Activated naive CD4-positive, alpha-beta T cell treated with anti-CD3 and anti-CD28 coated beads, Interleukin-2, amount 50 U/mL, for 72 hours (primary cell): ENCODE measurements around the gene ORC6. TPM values are rescaled to one million over a fixed set of nuclear protein-coding genes. Genes with fewer than 3 reads are reported as not detected.

Experiments
- ATAC-seq, 2 donors: fragments of 150-1000 bp; cut with Tn5 transposase; 2 replicates each; pipeline ENCODE4 v1.10.0; 2021; ENCODE audit warnings: mild to moderate bottlenecking in 2 of 2, moderate library complexity in 2 of 2
- DNase-seq, 2 donors: peaks; one replicate each; pipeline ENCODE4 v3.0.0; 2021 to 2022; ENCODE audit warnings: low spot score in 2 of 2
- H3K27ac Mint-ChIP-seq, 2 donors: one replicate each; pipeline ENCODE4 v1.8.0; 2022; ENCODE audit warnings: mild to moderate bottlenecking in 2 of 2, mixed read lengths in 2 of 2
- H3K36me3 Mint-ChIP-seq, 2 donors: one replicate each; pipeline ENCODE4 v1.8.0; 2022; ENCODE audit warnings: mixed read lengths in 2 of 2
- H3K9me3 Mint-ChIP-seq, 2 donors: one replicate each; pipeline ENCODE4 v1.8.0; 2022; ENCODE audit warnings: mixed read lengths in 2 of 2
- total RNA-seq, 2 donors: library from RNA; stranded (reverse); gene quantifications; one replicate each; pipeline ENCODE4 v1.2.3, GENCODE V29; 2022

ORC6 gene
- total RNA-seq, 2 donors from 2014 or later, result 42.9 to 64.0 TPM

DNA sequence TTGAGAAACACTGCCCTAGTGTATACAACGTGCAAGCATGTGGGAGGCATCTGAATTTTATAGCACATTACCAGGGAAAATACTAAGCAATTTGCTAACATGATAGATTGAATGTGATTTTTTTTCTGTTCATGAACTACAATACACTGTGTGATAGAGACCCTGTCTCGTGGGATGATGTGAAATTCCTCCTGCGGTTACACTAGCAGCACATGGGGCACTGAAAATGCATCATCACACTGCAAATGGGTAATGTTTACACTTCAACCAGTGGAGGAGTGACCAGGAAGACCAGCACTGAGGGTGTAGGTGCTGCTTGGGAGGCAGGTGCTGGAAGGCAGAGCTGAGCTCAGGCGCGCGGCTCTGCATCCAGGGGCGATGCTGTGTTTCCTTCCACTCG lies 28.8 kb downstream of the ORC6 start:
- ATAC-seq, result no peak

DNA sequence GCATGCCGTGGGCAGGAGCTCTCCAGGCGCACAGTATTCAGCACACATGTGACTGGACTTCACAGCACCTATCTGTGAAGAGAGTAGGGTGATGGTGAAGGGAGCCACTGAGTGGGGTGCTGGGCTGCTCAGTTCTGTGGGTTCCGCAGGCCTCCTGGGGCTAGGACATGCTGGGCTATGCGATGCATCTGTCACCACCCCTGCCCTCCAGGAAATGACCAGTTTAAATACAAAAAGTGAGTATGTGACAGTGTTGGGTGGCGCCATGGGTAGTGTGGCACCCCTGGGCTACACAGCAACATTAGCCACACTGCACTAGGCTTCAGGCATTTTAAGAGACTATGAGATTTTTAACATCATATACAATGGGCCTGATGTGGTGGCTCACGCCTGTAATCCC lies 30.1 kb downstream of the ORC6 start:
- no peaks in the 10 kb centered on the region for H3K9me3 Mint-ChIP-seq
- H3K27ac Mint-ChIP-seq, result no peak overlapping the region
- no peak for ATAC-seq
- no peaks in the 10 kb centered on the region for H3K36me3 Mint-ChIP-seq
- DNase-seq, result no peak

More for the DNA sequence above, 28.8 kb downstream of the ORC6 start:
- no peak for DNase-seq
- no peak overlapping the region for H3K27ac Mint-ChIP-seq
- H3K9me3 Mint-ChIP-seq, result no peaks in the 10 kb centered on the region
- no peaks in the 10 kb centered on the region for H3K36me3 Mint-ChIP-seq

DNA sequence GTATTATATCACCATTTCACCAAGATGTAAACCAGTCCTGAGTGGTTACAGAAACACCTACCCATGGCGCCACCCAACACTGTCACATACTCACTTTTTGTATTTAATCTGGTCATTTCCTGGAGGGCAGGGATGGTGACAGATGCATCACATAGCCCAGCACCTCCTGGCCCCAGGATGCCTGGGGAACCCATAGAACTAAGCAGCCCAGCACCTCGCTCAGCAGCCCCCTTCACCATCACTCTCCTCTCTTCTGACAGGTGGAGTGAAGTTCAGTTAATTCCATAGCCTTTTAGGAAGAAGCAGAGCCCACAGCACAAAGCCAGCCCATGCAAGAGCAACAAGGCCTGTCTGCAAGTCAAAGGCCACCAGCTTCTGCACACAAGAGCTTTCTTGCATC lies 31.2 kb downstream of the ORC6 start:
- Mint-ChIP-seq H3K36me3 (peaks cover 0 to 6% of the 10 kb centered on the region in 2 donors), H3K9me3 (no peaks in the 10 kb centered on the region), H3K27ac (no peak overlapping the region)
- no peak for ATAC-seq
- DNase-seq, result no peak

- DNase-seq, result no peak
- H3K9me3 Mint-ChIP-seq, result no peaks in the 10 kb centered on the region
- H3K27ac Mint-ChIP-seq, result no peak overlapping the region
- ATAC-seq, result no peak
- H3K36me3 Mint-ChIP-seq, result peaks cover 0 to 10% of the 10 kb centered on the region in 2 donors
Observed at GRCh38 chr16:46721885-46722284, 32.4 kb downstream of the ORC6 start.

DNA sequence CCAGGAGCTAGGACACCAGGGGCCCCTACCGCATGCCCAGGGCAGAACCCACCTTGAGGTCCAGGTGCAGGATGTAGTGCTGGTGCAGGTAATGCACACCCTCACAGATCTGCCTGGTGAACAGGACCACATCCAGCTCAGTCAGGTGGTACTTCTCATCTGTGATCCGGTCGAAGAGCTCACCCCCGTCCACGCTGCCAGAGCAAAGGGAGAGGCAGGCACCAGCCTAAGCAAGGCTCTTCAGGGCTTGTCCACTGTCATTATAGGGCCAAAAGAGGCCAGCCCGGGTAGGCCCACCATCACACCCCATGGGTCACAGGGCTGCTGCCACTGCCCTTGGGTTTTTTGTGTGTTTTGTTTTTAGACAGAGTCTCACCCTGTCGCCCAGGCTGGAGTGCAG lies 37.7 kb downstream of the ORC6 start:
- DNase-seq (no peak), ATAC-seq (no peak)
- Mint-ChIP-seq H3K9me3 (no peaks in the 10 kb centered on the region), H3K27ac (no peak overlapping the region), H3K36me3 (peaks cover 0 to 10% of the 10 kb centered on the region in 2 donors)

DNA sequence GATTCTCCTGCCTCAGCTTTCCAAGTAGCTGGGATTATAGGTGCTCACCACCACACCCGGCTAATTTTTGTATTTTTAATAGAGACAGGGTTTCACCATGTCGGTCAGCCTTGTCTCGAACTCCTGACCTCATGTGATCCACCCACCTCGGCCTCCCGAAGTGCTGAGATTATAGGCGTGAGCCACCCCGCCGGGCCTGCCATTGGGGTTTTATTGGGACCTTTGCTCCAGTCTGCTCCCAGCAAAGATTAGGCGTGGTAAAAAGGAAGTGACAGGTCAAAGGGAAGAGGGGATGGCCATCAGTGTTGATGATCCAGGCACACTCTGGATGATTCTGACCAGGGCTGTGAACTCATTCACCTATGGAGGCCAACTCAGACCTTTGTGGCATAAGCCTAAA lies 38.2 kb downstream of the ORC6 start:
- DNase-seq, result no peak
- no peak for ATAC-seq
- Mint-ChIP-seq H3K27ac (no peak overlapping the region), H3K9me3 (no peaks in the 10 kb centered on the region), H3K36me3 (peaks cover 0 to 10% of the 10 kb centered on the region in 2 donors)

GRCh38 chr16:46728806-46729205 lies 39.3 kb downstream of the ORC6 start:
- Mint-ChIP-seq H3K27ac (no peak overlapping the region), H3K36me3 (peaks cover 0 to 10% of the 10 kb centered on the region in 2 donors), H3K9me3 (no peaks in the 10 kb centered on the region)
- ATAC-seq (no peak), DNase-seq (no peak)

- ATAC-seq (no peak), DNase-seq (no peak)
- Mint-ChIP-seq H3K36me3 (peaks cover 0 to 10% of the 10 kb centered on the region in 2 donors), H3K9me3 (no peaks in the 10 kb centered on the region), H3K27ac (no peak overlapping the region)
Observed at GRCh38 chr16:46729326-46729995, 40.0 kb downstream of the ORC6 start.

DNA sequence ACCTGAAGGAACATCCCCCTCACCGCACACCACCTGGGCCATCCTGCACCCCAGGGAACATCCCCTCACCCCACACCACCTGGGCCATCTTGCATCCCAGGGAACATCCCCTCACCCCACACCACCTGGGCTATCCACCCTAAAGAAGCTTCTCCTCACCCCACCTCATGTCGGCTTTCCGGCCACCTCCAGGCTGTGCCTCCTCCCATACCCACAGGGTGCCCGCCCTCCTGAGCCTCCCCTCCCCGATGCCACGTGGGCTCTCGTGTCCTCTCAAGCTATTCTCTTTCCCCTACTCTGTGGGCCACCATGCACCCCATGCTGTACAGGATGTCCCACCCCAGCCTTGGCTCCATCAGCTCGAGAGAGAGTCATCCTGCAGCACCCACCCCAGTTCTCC lies 40.7 kb downstream of the ORC6 start:
- ATAC-seq (no peak), DNase-seq (no peak)
- Mint-ChIP-seq H3K36me3 (peaks cover 0 to 8% of the 10 kb centered on the region in 2 donors), H3K9me3 (no peaks in the 10 kb centered on the region), H3K27ac (no peak overlapping the region)

GRCh38 chr16:46730801-46731690 lies 41.6 kb downstream of the ORC6 start:
- no peak for ATAC-seq
- peak overlapping the region in 1 of 2 donors; percentile 65 for H3K27ac Mint-ChIP-seq

GRCh38 chr16:46731691-46732555 lies 42.5 kb downstream of the ORC6 start:
- Mint-ChIP-seq H3K27ac (peak overlapping the region in 1 of 2 donors; percentile 65), H3K36me3 (no peaks in the 10 kb centered on the region), H3K9me3 (no peaks in the 10 kb centered on the region)
- ATAC-seq, result no peak
- DNase-seq, result no peak

More at GRCh38 chr16:46730801-46731690, 41.6 kb downstream of the ORC6 start:
- no peaks in the 10 kb centered on the region for H3K9me3 Mint-ChIP-seq
- no peaks in the 10 kb centered on the region for H3K36me3 Mint-ChIP-seq
- no peak for DNase-seq

DNA sequence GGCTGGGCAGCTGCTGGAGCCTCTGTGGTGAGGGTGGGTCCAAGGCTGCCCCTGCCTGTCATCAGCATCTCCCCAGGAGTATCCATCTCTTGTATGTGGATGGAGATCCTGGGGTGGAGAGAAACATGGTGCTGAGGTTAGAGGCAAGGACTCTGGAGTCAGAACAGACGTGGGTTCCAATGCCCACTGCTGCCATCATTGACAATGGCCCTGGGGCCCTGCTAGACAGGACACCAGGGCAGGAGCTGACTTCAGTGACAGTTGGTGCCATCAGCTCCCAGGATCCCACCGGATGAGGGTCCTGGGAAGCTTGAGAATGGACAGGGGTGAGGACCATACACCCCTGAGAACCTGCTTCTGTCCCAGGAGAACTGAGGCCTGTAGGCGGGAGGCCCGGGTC lies 43.1 kb downstream of the ORC6 start:
- Mint-ChIP-seq H3K27ac (no peak overlapping the region), H3K9me3 (no peaks in the 10 kb centered on the region), H3K36me3 (no peaks in the 10 kb centered on the region)
- DNase-seq (no peak), ATAC-seq (no peak)

DNA sequence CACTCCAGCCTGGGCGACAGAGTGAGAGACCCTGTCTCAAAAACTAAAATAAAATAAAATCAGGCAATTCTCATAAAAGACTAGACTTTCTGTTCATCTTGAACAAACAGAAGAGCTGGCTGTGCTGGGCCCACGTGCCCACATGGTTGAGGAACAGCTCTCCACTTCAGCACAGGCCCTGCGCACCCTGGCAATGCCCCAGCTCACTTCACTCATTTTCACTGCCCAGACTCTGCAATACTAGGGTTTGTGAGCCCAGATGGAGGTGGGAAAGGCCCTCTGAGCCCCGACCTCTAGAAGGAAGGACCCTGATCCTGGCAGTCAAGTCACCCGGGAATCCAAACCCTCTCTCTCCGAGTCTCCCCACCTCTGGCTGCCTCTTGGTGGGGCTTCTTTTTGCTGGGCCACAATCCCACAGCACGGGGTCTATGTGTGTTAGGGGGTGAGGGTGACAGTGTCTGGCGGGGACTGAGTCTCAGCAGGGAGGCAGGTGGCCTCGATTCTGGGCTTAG lies 43.9 kb downstream of the ORC6 start:
- H3K27ac Mint-ChIP-seq, result no peak overlapping the region
- no peaks in the 10 kb centered on the region for H3K9me3 Mint-ChIP-seq
- no peaks in the 10 kb centered on the region for H3K36me3 Mint-ChIP-seq
- ATAC-seq (no peak), DNase-seq (no peak)

- DNase-seq (no peak), ATAC-seq (no peak)
- no peaks in the 10 kb centered on the region for H3K36me3 Mint-ChIP-seq
- no peaks in the 10 kb centered on the region for H3K9me3 Mint-ChIP-seq
- H3K27ac Mint-ChIP-seq, result peak overlapping the region in 1 of 2 donors; percentile 36
Observed at GRCh38 chr16:46736695-46737094, 47.2 kb downstream of the ORC6 start.

DNA sequence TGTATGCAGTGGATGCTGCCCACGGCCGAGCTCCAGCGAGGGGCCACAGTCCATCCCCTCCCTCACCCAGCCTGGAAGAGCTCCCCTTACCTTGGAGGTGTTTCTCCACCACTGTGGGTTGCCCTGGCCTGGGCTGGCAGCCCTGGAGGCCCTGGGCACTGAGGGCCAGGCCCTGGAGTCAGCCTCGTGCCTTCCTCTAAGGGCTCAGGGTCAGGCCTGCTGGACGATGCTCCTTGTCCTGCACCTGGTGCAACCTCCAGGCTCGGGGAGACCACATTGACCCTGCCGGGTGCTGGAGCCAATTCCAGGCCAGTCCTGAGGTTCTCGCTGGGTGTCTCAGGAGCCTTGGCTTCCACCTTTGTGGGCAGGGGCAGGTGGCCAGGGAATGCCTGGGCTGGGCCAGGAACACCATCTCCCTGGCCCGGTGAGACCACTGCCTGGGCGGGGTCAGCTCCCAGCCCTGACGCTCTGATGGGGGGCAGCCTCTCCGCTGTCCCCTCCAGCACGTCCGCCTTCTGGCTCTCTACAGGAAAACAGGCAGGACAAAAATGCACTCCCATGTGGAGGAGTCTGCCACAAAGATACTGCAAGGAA lies 48.3 kb downstream of the ORC6 start:
- Mint-ChIP-seq H3K9me3 (no peaks in the 10 kb centered on the region), H3K27ac (no peak overlapping the region), H3K36me3 (no peaks in the 10 kb centered on the region)
- ATAC-seq, result no peak
- DNase-seq, result no peak

DNA sequence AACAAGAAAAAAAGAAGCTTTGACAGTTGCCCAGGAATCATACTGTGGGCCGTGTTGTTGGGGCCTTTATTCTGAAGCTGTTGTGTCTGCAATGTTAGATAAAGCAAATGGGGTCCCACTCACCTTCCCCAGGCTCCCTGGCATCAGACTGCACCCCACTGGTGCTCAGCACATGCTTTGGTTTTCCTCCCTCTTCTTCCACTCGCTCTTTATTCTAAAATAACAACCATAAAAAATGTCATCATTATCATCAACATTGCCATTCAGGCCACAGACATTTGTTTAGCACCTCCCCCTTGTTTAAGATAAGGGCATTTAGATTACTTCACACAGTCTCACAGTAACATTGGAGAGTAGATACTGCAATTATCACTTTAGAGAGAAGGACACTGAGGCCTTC lies 50.5 kb downstream of the ORC6 start:
- ATAC-seq, result no peak
- H3K9me3 Mint-ChIP-seq, result no peaks in the 10 kb centered on the region
- no peaks in the 10 kb centered on the region for H3K36me3 Mint-ChIP-seq
- peak overlapping the region in 1 of 2 donors; percentile 0 for H3K27ac Mint-ChIP-seq
- DNase-seq, result no peak
